ENCODE measurements around the gene LBR.

Gene LBR

DNA sequence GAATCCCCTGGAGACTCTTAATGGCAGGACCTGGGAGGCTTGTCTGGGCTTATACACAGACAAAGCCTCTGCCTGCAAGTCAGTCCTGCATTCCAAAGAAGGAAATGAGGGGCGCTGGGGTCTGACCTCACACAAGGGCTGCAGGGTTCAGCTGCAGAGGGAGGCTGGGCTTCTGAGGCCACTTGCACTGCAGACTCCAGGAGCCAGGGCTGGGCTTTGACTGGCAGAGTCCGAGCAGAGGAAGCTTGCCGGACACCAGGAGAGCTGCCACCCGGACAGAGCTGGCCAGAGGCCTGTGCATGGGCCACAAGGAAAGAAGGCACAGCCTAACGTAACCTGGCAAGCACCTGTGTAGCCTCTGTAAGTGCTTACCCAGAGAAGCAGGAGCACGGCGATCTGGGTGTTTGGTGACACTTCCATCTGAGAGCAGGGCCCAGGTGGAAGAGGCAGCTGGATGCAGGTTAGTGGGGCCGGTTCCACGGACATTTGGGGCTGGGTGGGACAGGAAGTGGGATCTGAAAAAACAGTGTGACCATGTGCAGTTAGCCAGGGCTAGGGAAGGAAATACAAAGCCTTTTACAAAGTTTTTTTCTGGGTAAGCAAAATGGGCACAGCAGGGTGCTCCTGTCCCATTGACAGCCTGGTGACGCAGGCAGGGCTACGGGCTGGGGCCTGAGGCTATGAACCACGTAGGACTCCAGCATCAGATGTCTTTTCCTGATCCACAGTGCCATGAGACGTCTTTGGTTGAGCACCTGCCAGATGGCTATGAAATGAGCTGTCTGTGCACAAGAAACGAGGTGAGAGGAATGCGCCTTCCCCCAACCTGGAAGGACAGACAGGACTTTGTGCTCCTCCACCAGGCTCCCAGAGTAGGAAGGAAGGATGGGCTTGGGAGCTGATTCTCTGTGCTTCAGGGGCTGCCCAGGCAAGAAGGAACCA is 37.3 kb upstream of the LBR start:
- ATAC-seq (no peak), DNase-seq (no peak)

DNA sequence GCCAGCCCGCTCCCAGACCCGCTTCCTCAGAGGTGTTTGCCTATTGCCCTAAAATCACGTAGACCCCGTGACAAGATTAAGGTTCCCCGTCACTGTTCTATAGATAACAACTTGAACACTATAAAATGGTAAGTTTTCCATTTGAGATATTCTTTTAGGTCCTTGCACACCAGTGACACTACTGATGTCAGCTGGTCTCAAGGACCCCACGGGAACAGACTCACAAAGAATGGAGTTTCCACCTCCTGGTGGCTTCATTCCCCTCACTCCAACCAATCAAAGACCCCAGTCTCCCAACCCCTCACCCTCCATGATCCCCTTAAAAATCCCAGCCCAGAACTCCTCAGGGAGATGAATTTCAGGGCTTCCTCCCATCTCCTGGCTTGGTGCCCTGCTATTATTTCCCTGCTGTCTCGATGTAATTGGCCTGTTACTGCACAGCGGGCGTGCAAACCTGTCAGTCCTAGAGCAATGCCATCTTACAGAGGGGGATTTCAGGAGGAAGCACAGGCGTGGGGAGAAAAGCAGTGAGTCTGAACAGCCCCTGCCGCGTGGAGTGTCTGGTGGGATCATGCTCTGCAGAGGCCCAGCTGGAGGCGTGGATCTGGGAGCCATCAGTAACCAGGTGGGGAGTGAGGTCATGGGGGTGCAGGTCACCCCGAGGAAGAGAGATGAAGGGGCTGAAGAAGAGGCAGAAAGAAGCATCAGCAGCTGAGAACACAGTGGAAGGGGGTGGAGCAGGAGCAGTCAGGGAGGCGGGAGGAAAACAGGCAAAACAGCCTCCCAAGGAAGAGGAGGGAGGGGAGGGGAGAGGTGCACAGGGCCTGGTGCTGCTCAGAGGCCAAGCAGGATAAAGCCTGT is 35.1 kb upstream of the LBR start:
- DNase-seq (no peak), ATAC-seq (no peak)

DNA sequence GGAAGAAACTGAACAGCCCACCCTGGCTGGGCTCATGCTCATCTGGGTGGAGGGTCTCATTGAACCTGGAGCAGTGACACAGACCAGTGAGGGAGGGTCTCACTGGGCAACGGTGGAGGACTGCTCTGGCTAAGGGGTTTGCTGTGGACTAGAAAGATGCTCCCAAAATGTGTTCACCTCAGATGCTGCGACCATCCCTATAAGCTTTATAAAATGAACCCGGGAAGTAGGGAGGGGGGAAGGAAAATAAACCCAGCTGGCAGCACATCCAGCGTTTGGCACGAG is 34.5 kb upstream of the LBR start:
- ATAC-seq, result no peak
- DNase-seq, result no peak

DNA sequence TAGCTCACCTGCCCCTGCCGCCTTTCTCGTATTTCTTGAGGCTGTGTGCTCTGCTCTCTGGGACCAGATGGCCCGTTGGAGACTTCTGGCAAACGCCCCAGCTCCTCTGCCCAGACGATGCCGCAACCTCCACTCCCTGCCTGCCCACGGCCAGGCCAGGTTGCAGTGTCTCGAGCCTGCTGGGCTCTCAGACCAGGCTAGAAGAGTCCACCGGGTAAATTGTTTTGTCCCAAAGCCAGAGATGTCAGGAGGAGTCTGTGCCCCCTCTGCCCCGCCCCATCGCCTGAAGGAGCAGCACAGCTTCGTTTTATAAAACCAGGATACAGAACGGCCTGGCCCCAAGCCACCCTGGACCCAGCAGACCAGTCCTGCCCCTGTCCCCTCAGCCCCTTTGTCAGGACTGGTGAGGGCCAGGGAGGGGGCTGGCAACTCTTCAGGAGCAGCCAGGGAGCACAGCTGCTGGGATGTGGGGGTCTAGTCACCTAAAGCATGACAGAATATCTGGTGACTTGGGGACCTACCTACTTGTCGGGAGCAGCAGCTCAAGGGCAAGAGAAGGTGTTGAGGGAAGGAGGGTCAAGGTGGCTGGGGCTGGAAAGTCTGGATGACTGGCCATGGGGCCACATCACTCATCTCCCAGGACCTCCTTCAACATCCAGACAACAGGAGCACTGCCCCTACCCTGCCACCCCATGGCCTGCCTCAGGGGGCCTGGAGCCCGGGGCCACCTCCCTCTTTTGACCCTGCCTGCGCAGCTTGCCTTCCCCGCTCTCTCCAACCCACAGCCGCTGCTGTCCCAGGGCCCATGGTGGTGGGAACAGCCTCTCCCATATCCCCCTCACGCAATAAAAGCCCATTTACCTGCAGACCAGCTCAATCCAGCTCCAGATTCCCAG is 33.9 kb upstream of the LBR start:
- ATAC-seq (no peak), DNase-seq (no peak)

- DNase-seq (peak; percentile 65), ATAC-seq (peak; percentile 89)
These were observed 33.1 kb upstream of the LBR start for GRCh38 chr1:225460737-225461532.

DNA sequence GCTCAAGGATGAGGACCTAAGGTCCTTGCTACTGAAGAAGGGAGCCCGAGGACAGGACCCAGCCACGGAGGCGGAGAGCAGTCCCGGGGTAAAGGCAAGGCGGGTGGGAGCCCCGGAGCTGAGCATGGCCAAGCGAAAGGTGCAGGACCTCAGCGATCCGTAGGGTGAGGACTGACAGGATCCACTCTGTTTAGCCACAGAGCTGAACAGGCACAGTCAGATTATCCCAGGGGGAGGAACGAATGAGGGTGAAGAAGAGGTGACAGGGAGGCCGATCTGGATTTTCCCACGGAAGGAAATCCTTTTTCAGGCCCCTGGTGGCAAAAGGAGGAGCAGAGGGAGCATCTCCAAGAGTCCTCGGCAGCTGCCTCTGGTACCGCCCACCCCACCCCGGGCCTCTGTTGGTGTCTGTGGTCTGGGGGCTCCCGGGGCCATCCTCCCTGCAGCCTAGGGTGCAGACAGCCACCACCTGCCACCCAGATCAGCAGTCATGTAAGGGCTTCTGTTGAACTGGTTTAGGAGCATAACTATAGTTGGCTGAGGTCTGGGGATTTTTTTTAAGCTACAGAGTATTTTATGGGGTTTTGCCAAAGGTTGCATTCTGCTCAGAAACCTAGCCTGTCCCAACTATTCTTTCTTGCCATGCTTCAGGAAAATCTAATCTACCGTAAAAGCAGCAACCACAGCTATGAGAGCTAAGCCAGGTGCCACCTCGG is 32.3 kb upstream of the LBR start:
- DNase-seq (no peak), ATAC-seq (peak; percentile 40)

DNA sequence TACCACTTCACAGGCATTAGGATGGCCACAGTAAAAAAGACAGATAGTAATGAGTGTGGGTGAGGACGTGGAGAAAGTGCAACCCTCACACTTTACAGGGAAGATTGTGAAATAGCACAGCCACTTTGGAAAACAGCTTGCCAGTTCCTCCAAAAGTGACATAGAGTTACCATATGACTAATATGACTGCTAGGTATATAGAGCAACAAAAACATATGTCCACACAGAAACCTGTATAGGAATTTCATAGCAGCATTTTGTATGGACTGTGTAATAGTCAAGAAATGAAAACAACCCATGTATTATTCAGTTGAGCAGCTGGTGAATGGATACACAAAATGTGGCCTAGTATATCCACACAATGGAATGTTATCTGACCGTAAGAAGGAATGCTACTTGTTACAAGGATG is 30.4 kb upstream of the LBR start:
- no peak for DNase-seq
- ATAC-seq, result no peak

GRCh38 chr1:225454733-225455132 is 26.9 kb upstream of the LBR start:
- DNase-seq, result peak; percentile 84

GRCh38 chr1:225453797-225454648 is 26.2 kb upstream of the LBR start:
- ATAC-seq, result peak; percentile 7
- DNase-seq, result no peak

More at GRCh38 chr1:225454733-225455132, 26.9 kb upstream of the LBR start:
- ATAC-seq, result peak; percentile 98

DNA sequence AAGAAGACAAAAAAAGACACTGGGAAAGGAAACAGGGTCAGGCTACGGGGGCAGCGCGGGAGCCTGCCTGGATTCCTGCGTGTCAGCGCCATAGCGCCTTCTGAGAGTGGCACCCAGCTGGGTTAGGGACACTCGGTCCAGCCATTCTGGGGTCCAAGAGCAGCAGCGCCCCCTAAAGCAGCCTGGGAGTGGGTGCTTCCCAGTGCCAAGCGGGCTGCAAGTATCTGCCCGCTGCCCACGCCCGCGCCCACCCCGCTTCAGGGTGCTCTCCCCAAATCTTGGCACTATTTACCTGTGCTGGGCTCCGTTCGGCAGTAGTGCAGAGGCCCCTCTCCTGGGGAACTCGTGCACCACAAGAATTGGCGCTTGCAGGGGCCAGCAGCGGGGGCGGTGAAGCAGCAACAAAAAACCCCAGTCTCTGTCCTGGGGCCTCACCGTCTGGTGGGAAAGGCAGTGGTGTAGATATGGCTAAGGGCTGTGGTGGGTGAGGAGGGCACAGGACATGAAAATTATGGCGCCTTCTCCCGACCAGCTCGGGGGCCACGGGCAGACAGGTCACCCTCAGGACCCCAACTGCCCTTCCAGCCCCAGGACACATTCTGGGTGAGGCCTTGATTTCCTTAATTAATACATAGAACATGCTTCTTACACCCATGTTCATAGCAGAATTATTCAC is 24.1 kb upstream of the LBR start:
- DNase-seq (no peak), ATAC-seq (no peak)

DNA sequence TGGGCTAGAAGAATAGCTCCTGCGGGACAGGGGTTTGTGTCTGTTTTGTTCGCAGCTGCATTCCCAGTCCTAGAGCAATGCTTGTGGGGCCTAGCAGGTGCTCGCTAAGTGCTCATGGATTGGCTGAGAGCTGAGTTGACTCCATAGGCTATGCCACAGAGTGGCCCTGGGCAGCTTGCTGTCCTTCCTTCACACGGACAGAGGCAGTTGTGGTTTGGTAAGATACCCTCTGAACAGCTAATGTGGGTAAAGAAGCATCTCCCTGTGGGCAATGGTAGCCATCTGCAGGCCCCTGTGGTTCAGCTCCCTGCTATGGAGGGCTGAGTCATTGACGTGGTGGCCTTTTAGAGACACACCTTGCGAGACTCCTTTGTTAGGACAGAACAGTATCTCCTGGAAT is 23.5 kb upstream of the LBR start:
- DNase-seq, result no peak
- peak; percentile 26 for ATAC-seq

DNA sequence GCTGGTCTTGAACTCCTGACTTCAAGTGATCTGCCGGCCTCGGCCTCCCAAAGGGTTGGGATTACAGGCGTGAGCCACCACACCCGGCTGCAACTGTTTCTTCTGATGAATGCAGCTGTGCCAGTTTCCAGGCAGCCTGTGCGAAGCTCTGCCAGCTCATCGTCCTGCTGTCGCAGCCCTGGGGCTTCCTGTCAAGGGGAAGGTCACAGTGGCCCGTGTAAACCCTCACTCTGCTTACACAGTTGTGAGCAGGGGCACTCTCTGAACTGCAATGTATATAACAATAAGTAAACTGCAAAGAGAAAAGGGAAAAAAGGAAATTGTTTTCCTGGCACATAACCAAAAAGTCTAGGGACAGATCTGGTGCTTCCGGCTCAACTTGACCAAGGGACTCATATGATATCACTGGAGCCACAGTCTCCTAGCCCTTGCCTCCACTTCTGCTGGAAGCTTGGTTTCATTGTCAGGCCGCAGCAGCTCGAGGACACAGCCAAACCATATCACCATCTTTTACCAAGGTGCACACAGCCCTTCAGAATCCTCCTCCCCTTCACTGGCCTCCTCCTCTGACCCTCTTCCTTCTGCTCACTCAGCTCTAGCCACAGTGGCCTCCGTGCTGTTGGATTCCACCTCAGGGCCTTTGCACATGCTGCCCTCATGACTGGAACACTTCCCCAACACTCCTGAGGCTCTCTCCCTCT is 22.8 kb upstream of the LBR start:
- ATAC-seq, result no peak

DNA sequence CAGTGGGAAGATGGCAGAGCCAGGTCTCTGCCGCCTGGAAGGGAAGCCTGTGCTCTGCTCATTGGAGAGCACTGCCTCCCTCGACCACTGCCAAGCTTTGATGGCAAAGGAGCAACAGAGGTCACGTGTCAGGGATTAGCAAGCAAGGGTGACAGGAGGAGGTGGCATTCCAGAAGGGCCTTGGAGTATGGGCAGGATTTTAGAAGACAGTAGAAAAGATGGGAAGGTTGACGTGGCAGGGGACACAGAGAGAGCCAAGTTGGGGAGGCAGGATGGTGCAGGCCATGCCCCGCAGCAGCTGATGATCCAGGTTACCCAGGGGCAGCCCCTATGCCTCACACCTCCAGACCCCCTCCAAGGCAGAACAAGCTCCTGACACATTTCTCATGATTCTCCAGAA is 21.9 kb upstream of the LBR start:
- ATAC-seq, result no peak
- no peak for DNase-seq

More for the DNA sequence above, 22.8 kb upstream of the LBR start:
- DNase-seq, result no peak

DNA sequence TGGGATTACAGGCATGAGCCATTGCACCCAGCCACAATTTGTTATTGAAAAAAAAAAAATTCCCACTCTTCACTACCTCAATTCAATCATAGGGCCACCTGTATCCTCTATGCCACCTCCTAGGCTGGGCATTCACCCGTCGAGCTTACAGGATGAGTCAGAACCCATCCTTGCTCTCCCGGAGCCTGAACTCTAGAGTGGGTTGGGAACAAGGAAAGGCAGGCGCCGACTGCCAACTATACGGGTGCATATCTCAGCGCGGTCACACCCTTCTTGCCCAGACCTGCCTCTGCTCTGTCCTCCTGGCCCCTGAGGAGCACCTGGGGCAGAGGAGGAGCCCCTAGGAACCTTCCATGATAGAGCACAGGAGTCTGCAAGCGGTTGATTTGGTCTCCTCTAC is 21.4 kb upstream of the LBR start:
- no peak for DNase-seq
- no peak for ATAC-seq

GRCh38 chr1:225448146-225448805 is 20.4 kb upstream of the LBR start:
- no peak for ATAC-seq
- no peak for DNase-seq

GRCh38 chr1:225447650-225448089 is 19.8 kb upstream of the LBR start:
- no peak for ATAC-seq
- no peak for DNase-seq

DNA sequence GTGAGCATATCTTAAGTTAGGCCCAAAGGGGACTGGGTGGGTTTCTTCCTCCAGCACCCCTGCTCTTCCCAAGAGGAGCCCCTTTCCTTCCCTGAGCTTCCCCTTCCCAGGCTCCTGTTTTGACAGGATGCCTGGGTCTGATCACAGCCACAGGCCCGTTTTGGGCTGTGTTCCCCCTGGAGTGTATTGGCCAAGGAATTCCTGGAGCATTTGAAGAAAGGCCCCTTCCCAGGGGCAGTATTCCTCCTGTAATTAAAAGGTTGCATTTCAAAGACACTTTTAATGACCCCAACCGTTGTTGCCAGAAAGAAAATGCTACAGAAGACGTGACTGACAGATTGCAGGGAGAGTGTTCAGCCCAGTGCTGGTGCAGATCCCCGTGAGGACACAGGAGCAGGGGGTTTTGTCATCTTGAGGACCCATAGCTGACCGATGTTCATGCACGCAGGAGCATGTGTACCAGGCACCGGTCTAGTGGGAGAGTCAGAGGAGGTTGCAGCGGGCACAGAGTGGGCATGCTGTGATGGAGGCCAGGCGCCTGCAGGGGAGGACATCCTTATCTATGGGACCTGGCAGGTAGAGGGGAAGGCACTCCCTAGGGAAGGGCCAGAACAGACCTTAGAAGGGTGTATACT is 19.3 kb upstream of the LBR start:
- DNase-seq (no peak), ATAC-seq (no peak)

DNA sequence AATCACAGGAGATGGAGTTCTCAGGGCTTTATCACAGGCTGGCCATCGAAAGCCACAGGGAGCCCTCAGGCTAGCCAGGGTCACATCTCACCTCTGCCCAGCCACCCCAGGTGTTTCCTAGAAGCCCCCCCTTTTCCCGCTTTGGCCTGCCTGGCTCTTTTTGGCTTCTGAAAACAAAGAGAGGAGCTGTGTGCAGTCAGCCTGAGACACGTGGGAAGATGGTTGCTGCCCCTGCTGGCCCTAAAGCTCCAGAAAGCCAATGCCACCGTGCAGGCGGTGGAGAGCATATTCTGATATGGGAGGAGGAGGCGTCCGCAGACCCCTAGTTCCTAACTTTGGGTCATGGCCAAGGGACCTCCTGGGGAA is 18.7 kb upstream of the LBR start:
- DNase-seq (peak; percentile 2), ATAC-seq (no peak)

Data from stimulated activated naive CD8-positive, alpha-beta T cell treated with anti-CD3 and anti-CD28 coated beads, Interleukin-15, Interleukin-2, amounts not matched to agents 100 U/mL and 50 U/mL, for 24 hours (primary cell).